Mesenchymal stem cell (in vitro differentiated cells and primary cell): ENCODE data around the gene ANKFN1.

Experiments used
- DNase-seq: peaks from one replicate; pipeline ENCODE4 v3.0.0-alpha.2; 2013
- H2AFZ ChIP-seq: one replicate; pipeline ENCODE4 v1.6.1; 2013; ENCODE audit warnings: low read depth, mild to moderate bottlenecking, control low read depth, inconsistent platforms, low read length, moderate library complexity
- H2AK5ac ChIP-seq: 2 replicates; pipeline ENCODE4 v1.6.1; 2013; ENCODE audit warnings: low read length, moderate library complexity, mild to moderate bottlenecking, inconsistent platforms; ENCODE audit not compliant: severe bottlenecking
- H2BK120ac ChIP-seq: one replicate; pipeline ENCODE4 v1.6.1; 2013; ENCODE audit warnings: low read depth, mild to moderate bottlenecking, inconsistent platforms, low read length, moderate library complexity
- H2BK12ac ChIP-seq, 2 experiments: one replicate each; pipeline ENCODE4 v1.6.1; 2013; ENCODE audit warnings: inconsistent platforms in 2 of 2, low read length in 2 of 2, mild to moderate bottlenecking in 2 of 2, moderate library complexity in 2 of 2, control low read depth in 1 of 2
- H2BK15ac ChIP-seq: one replicate; pipeline ENCODE4 v1.6.1; 2013; ENCODE audit warnings: mild to moderate bottlenecking, low read depth, inconsistent platforms; ENCODE audit not compliant: poor library complexity, severe bottlenecking
- H2BK5ac ChIP-seq: 2 replicates; pipeline ENCODE4 v1.6.1; 2013; ENCODE audit warnings: low read depth, mild to moderate bottlenecking, low read length, control low read depth, inconsistent platforms; ENCODE audit not compliant: poor library complexity, severe bottlenecking
- H3K14ac ChIP-seq, 2 experiments: one replicate each; pipeline ENCODE4 v1.6.1; 2013; ENCODE audit warnings: inconsistent platforms in 2 of 2, low read length in 2 of 2, control low read depth in 1 of 2, mild to moderate bottlenecking in 1 of 2, moderate library complexity in 1 of 2
- H3K18ac ChIP-seq, 2 experiments: one replicate each; pipeline ENCODE4 v1.6.1; 2013; ENCODE audit warnings: inconsistent platforms in 2 of 2, low read length in 2 of 2, control low read depth in 1 of 2, low read depth in 1 of 2, mild to moderate bottlenecking in 1 of 2
- H3K23ac ChIP-seq, 2 experiments: one replicate each; pipeline ENCODE4 v1.6.1; 2013; ENCODE audit warnings: inconsistent platforms in 2 of 2, low read length in 2 of 2, mild to moderate bottlenecking in 2 of 2, moderate library complexity in 2 of 2, control low read depth in 1 of 2
- H3K27ac ChIP-seq: 2 replicates; pipeline ENCODE4 v1.5.1; 2013; ENCODE audit warnings: mild to moderate bottlenecking, moderate library complexity, low read length, control low read depth, inconsistent platforms; ENCODE audit not compliant: poor library complexity, severe bottlenecking
- H3K27me3 ChIP-seq, 2 experiments: 2 replicates each; pipeline versions ENCODE4 v1.6.1 to v1.7.0; 2013; ENCODE audit warnings: low read length in 2 of 2, mild to moderate bottlenecking in 2 of 2, moderate library complexity in 2 of 2, control low read depth in 1 of 2, inconsistent platforms in 1 of 2; ENCODE audit not compliant: control insufficient read depth in 1 of 2, insufficient read depth in 1 of 2
- H3K36me3 ChIP-seq, 2 experiments: 2 replicates each; pipeline versions ENCODE4 v1.6.1 to v1.7.0; 2013; ENCODE audit warnings: low read length in 2 of 2, control low read depth in 1 of 2, inconsistent platforms in 1 of 2, low read depth in 1 of 2, mild to moderate bottlenecking in 1 of 2; ENCODE audit not compliant: insufficient read depth in 2 of 2, control insufficient read depth in 1 of 2
- H3K4ac ChIP-seq, 2 experiments: one replicate each; pipeline ENCODE4 v1.6.1; 2013; ENCODE audit warnings: inconsistent platforms in 2 of 2, low read length in 2 of 2, mild to moderate bottlenecking in 2 of 2, moderate library complexity in 2 of 2, control low read depth in 1 of 2, low read depth in 1 of 2
- H3K4me1 ChIP-seq: 2 replicates; pipeline ENCODE4 v1.6.1; 2013; ENCODE audit warnings: low read depth, low read length, control low read depth; ENCODE audit not compliant: control insufficient read depth, insufficient read depth
- H3K4me2 ChIP-seq: 2 replicates; pipeline ENCODE4 v1.6.1; 2013; ENCODE audit warnings: low read length, mild to moderate bottlenecking, inconsistent platforms; ENCODE audit not compliant: poor library complexity, severe bottlenecking
- H3K4me3 ChIP-seq, 2 experiments: 2 replicates each; pipeline versions ENCODE4 v1.5.1 to v1.7.0; 2013; ENCODE audit warnings: low read length in 2 of 2, mild to moderate bottlenecking in 2 of 2, control low read depth in 1 of 2, low read depth in 1 of 2; ENCODE audit not compliant: insufficient read depth in 1 of 2
- H3K79me1 ChIP-seq: replicated peaks from 2 replicates; pipeline ENCODE4 v1.6.1; 2013; ENCODE audit warnings: mild to moderate bottlenecking, control low read depth, low read length, inconsistent platforms; ENCODE audit not compliant: poor library complexity, severe bottlenecking
- H3K9ac ChIP-seq: 2 replicates; pipeline ENCODE4 v1.7.0; 2013; ENCODE audit warnings: mild to moderate bottlenecking, low read length, moderate library complexity
- H3K9me3 ChIP-seq: 2 replicates; pipeline ENCODE4 v1.7.0; 2013; ENCODE audit warnings: mild to moderate bottlenecking, low read length; ENCODE audit not compliant: control insufficient read depth
- H4K8ac ChIP-seq: one replicate; pipeline ENCODE4 v1.6.1; 2013; ENCODE audit warnings: inconsistent platforms, mild to moderate bottlenecking, low read length, moderate library complexity
- H4K91ac ChIP-seq: one replicate; pipeline ENCODE4 v1.6.1; 2013; ENCODE audit warnings: mild to moderate bottlenecking, low read length, inconsistent platforms
- WGBS: methylation state at CpG from one replicate; pipeline ENCODE4 v1.1.7; 2013; ENCODE audit warnings: mixed read lengths; 5-methylcytosine and 5-hydroxymethylcytosine counted together

Gene ANKFN1

GRCh38 chr17:56291226-56291805, 138.0 kb downstream of the ANKFN1 start:
- H3K9ac ChIP-seq = no peak overlapping the region
- no peaks in the 10 kb centered on the region for H3K79me1 ChIP-seq
- no peak overlapping the region for H3K4me2 ChIP-seq
- no peak overlapping the region for H2AK5ac ChIP-seq
- no peaks in the 10 kb centered on the region for H3K9me3 ChIP-seq
- H3K4ac ChIP-seq = no peak overlapping the region
- H3K27ac ChIP-seq = no peak overlapping the region
- 100% methylated on average over 1 of the region's 1 CpG for WGBS
- no peaks in the 10 kb centered on the region for H3K4me1 ChIP-seq
- no peak overlapping the region for H2BK15ac ChIP-seq
- no peak overlapping the region for H2BK12ac ChIP-seq
- no peak overlapping the region for H3K14ac ChIP-seq
- no peak overlapping the region for H4K8ac ChIP-seq
- H4K91ac ChIP-seq = no peak overlapping the region
- H2AFZ ChIP-seq = no peak overlapping the region
- no peaks in the 10 kb centered on the region for H3K27me3 ChIP-seq
- H3K4me3 ChIP-seq = peak overlapping the region in 1 of 2 experiments; percentile 8
- no peak overlapping the region for H3K18ac ChIP-seq
- DNase-seq = no peak
- no peaks in the 10 kb centered on the region for H3K36me3 ChIP-seq
- H2BK5ac ChIP-seq = no peak overlapping the region
- no peak overlapping the region for H3K23ac ChIP-seq
- H2BK120ac ChIP-seq = no peak overlapping the region

GRCh38 chr17:56292010-56292409, 138.7 kb downstream of the ANKFN1 start:
- H3K4ac ChIP-seq = no peak overlapping the region
- no peak overlapping the region for H2AK5ac ChIP-seq
- H2BK15ac ChIP-seq = no peak overlapping the region
- no peak overlapping the region for H2AFZ ChIP-seq
- H3K79me1 ChIP-seq = no peaks in the 10 kb centered on the region
- no peak overlapping the region for H3K14ac ChIP-seq
- peak overlapping the region in 1 of 2 experiments; percentile 8 for H3K4me3 ChIP-seq
- H2BK5ac ChIP-seq = no peak overlapping the region
- no peak overlapping the region for H4K91ac ChIP-seq
- no peak overlapping the region for H3K4me2 ChIP-seq
- 39% methylated on average over 1 of the region's 1 CpG for WGBS
- no peaks in the 10 kb centered on the region for H3K36me3 ChIP-seq
- no peak overlapping the region for H3K18ac ChIP-seq
- H3K27ac ChIP-seq = no peak overlapping the region
- DNase-seq = no peak
- H2BK120ac ChIP-seq = no peak overlapping the region
- no peak overlapping the region for H2BK12ac ChIP-seq
- no peaks in the 10 kb centered on the region for H3K4me1 ChIP-seq
- no peaks in the 10 kb centered on the region for H3K9me3 ChIP-seq
- H3K27me3 ChIP-seq = no peaks in the 10 kb centered on the region
- H3K9ac ChIP-seq = no peak overlapping the region
- H4K8ac ChIP-seq = no peak overlapping the region
- no peak overlapping the region for H3K23ac ChIP-seq

- Histone ChIP-seq H2BK5ac (no peak overlapping the region), H3K9ac (no peak overlapping the region), H2BK120ac (no peak overlapping the region), H3K4ac (no peak overlapping the region), H2BK15ac (no peak overlapping the region), H2AFZ (no peak overlapping the region), H2BK12ac (no peak overlapping the region), H3K4me3 (no peak overlapping the region), H3K27ac (no peak overlapping the region), H3K4me1 (no peaks in the 10 kb centered on the region), H3K36me3 (no peaks in the 10 kb centered on the region), H3K14ac (no peak overlapping the region), H4K91ac (no peak overlapping the region), H3K23ac (no peak overlapping the region), H4K8ac (no peak overlapping the region), H3K27me3 (no peaks in the 10 kb centered on the region), H3K79me1 (no peaks in the 10 kb centered on the region), H3K9me3 (no peaks in the 10 kb centered on the region), H3K18ac (no peak overlapping the region), H2AK5ac (no peak overlapping the region), H3K4me2 (no peak overlapping the region)
- no peak for DNase-seq
Measured at GRCh38 chr17:56292578-56292977, 139.3 kb downstream of the ANKFN1 start.

GRCh38 chr17:56297184-56297583, 143.9 kb downstream of the ANKFN1 start:
- 45% methylated on average over 7 of the region's 7 CpGs for WGBS
- no peak overlapping the region for H2BK5ac ChIP-seq

More at GRCh38 chr17:56297184-56297583, 143.9 kb downstream of the ANKFN1 start:
- Histone ChIP-seq H4K8ac (no peak overlapping the region), H3K9ac (peak overlapping the region; percentile 37), H3K23ac (no peak overlapping the region), H2BK120ac (no peak overlapping the region), H4K91ac (no peak overlapping the region), H3K27me3 (no peaks in the 10 kb centered on the region), H3K36me3 (no peaks in the 10 kb centered on the region), H3K14ac (no peak overlapping the region), H3K4ac (no peak overlapping the region), H2BK15ac (no peak overlapping the region), H2AK5ac (no peak overlapping the region), H3K18ac (no peak overlapping the region), H3K4me1 (no peaks in the 10 kb centered on the region), H3K27ac (no peak overlapping the region), H2BK12ac (no peak overlapping the region), H3K9me3 (no peaks in the 10 kb centered on the region), H2AFZ (no peak overlapping the region), H3K4me3 (peak overlapping the region in 1 of 2 experiments; percentile 21), H3K79me1 (no peaks in the 10 kb centered on the region), H3K4me2 (no peak overlapping the region)
- DNase-seq = no peak
